Raji (cell line): ENCODE results near the gene EGFLAM.

Experiments
- POLR2A ChIP-seq: IDR thresholded peaks from 2 replicates; pipeline ENCODE4 v1.6.1; 2011; ENCODE audit warnings: low read depth, low read length, control low read depth; ENCODE audit not compliant: insufficient read depth

EGFLAM gene

GRCh38 chr5:38258319-38259061 is at the start of gene EGFLAM:
TSS of gene EGFLAM (plus strand) at chr5:38258559. CDS start at chr5:38258755, 196 bp downstream.
- TF ChIP-seq POLR2A, result no peak

- no peak for TF ChIP-seq POLR2A
Measured at GRCh38 chr5:38208782-38209378, 49.5 kb upstream of the EGFLAM start.

- TF ChIP-seq POLR2A, result no peak
Measured at GRCh38 chr5:38210676-38211353, 47.5 kb upstream of the EGFLAM start.

GRCh38 chr5:38211354-38211710 is 47.0 kb upstream of the EGFLAM start:
- TF ChIP-seq POLR2A, result no peak

- no peak for TF ChIP-seq POLR2A
Measured at GRCh38 chr5:38212307-38212706, 46.1 kb upstream of the EGFLAM start.

GRCh38 chr5:38226091-38226490 is 32.3 kb upstream of the EGFLAM start:
- TF ChIP-seq POLR2A, result no peak

GRCh38 chr5:38228914-38229313 is 29.4 kb upstream of the EGFLAM start:
- no peak for TF ChIP-seq POLR2A

- no peak for TF ChIP-seq POLR2A
Measured at GRCh38 chr5:38234737-38235136, 23.6 kb upstream of the EGFLAM start.

GRCh38 chr5:38237681-38238080 is 20.7 kb upstream of the EGFLAM start:
- TF ChIP-seq POLR2A, result no peak

- TF ChIP-seq POLR2A, result no peak
Measured at GRCh38 chr5:38240212-38240611, 18.1 kb upstream of the EGFLAM start.

GRCh38 chr5:38241655-38242054 is 16.7 kb upstream of the EGFLAM start:
- TF ChIP-seq POLR2A, result no peak

GRCh38 chr5:38245307-38245706 is 13.1 kb upstream of the EGFLAM start:
- no peak for TF ChIP-seq POLR2A

GRCh38 chr5:38249301-38249700 is 9.1 kb upstream of the EGFLAM start:
- TF ChIP-seq POLR2A, result no peak

GRCh38 chr5:38249812-38250211 is 8.5 kb upstream of the EGFLAM start:
- TF ChIP-seq POLR2A, result no peak

GRCh38 chr5:38250763-38251448 is 7.5 kb upstream of the EGFLAM start:
- no peak for TF ChIP-seq POLR2A

GRCh38 chr5:38253759-38254158 is 4.6 kb upstream of the EGFLAM start:
- no peak for TF ChIP-seq POLR2A
